Upper lobe of right lung (tissue), 1 donor: ENCODE results near the gene MLF2. TPM values are rescaled to one million over a fixed set of nuclear protein-coding genes. Genes with fewer than 3 reads are reported as not detected.

Source experiments
- ATAC-seq: fragments of 200-7000 bp; cut with Tn5 transposase; one replicate; pipeline ENCODE4 v1.9.1; 2020; ENCODE audit warnings: mild to moderate bottlenecking, moderate library complexity
- DNase-seq: peaks from one replicate; pipeline ENCODE4 v3.0.0-alpha.2; 2020
- H3K27ac ChIP-seq: fragments of 200-600 bp; one replicate; pipeline ENCODE4 v1.8.0; 2022
- H3K27me3 ChIP-seq: fragments of 200-600 bp; one replicate; pipeline ENCODE4 v1.8.0; 2022; ENCODE audit warnings: mild to moderate bottlenecking
- H3K36me3 ChIP-seq: fragments of 200-600 bp; one replicate; pipeline ENCODE4 v1.8.0; 2022
- H3K4me1 ChIP-seq: fragments of 200-600 bp; one replicate; pipeline ENCODE4 v1.8.0; 2022
- H3K4me3 ChIP-seq: fragments of 200-600 bp; one replicate; pipeline ENCODE4 v1.8.0; 2022; ENCODE audit warnings: mild to moderate bottlenecking
- H3K9me3 ChIP-seq: fragments of 200-600 bp; one replicate; pipeline ENCODE4 v1.8.0; 2022
- CTCF ChIP-seq: fragments of 200-600 bp; IDR thresholded peaks from one replicate; pipeline ENCODE4 v1.8.0; 2022; ENCODE audit warnings: antibody characterized with exemption
- intact Hi-C: fragments of 100-400 bp; cut with DNase I; formaldehyde crosslinking; loops from one replicate; pipeline ENCODE4 v1.11.0; 2022
- total RNA-seq: library from RNA; stranded (reverse); fragmentation: NEBNext Ultra II Directional; extraction: Animal tissue kit (Norgen Biotek cat#: 25700); gene quantifications from one replicate; pipeline ENCODE4 v1.2.1, GENCODE V29; 2021
- donor health status: DM: no; HTN: yes; CAD: no; lungs with severe emphysema.

Gene MLF2
- total RNA-seq, 1 donor from 2014 or later, result 118 TPM

GRCh38 chr12:6764011-6764828 lies 11.3 kb upstream of the MLF2 start:
- no peaks in the 10 kb centered on the region for H3K27me3 ChIP-seq
- peak; percentile 87 for ATAC-seq
- no peak for TF ChIP-seq CTCF
- intact Hi-C loops, result no loop called here
- H3K4me1 ChIP-seq, result peaks cover 33% of the 10 kb centered on the region
- H3K27ac ChIP-seq, result peak overlapping the region; percentile 80
- no peaks in the 10 kb centered on the region for H3K9me3 ChIP-seq
- H3K4me3 ChIP-seq, result peak overlapping the region; percentile 75
- DNase-seq, result peak; percentile 95
- no peaks in the 10 kb centered on the region for H3K36me3 ChIP-seq

- H3K4me1 ChIP-seq, result peaks cover 27% of the 10 kb centered on the region
- ATAC-seq, result no peak
- peak overlapping the region; percentile 79 for H3K27ac ChIP-seq
- H3K4me3 ChIP-seq, result peak overlapping the region; percentile 75
- intact Hi-C loops, result no loop called here
- DNase-seq, result no peak
- no peaks in the 10 kb centered on the region for H3K9me3 ChIP-seq
- no peak for TF ChIP-seq CTCF
- H3K36me3 ChIP-seq, result no peaks in the 10 kb centered on the region
- H3K27me3 ChIP-seq, result no peaks in the 10 kb centered on the region
These were observed 10.4 kb upstream of the MLF2 start for GRCh38 chr12:6763380-6763779.

- DNase-seq (no peak), ATAC-seq (no peak)
- no peaks in the 10 kb centered on the region for H3K27me3 ChIP-seq
- no peaks in the 10 kb centered on the region for H3K36me3 ChIP-seq
- peaks cover 10% of the 10 kb centered on the region for H3K4me1 ChIP-seq
- intact Hi-C loops, result no loop called here
- H3K4me3 ChIP-seq, result no peak overlapping the region
- no peaks in the 10 kb centered on the region for H3K9me3 ChIP-seq
- no peak overlapping the region for H3K27ac ChIP-seq
- TF ChIP-seq CTCF, result no peak
These were observed 6.8 kb upstream of the MLF2 start for GRCh38 chr12:6759741-6760140.

- Histone ChIP-seq H3K4me1 (peaks cover 10% of the 10 kb centered on the region), H3K36me3 (no peaks in the 10 kb centered on the region), H3K4me3 (no peak overlapping the region), H3K27me3 (no peaks in the 10 kb centered on the region), H3K9me3 (no peaks in the 10 kb centered on the region), H3K27ac (no peak overlapping the region)
- TF ChIP-seq CTCF, result no peak
- DNase-seq, result no peak
- intact Hi-C loops, result no loop called here
- no peak for ATAC-seq
These were observed 5.7 kb upstream of the MLF2 start for GRCh38 chr12:6758506-6759095.

GRCh38 chr12:6757028-6757690 lies 4.2 kb upstream of the MLF2 start:
- no peaks in the 10 kb centered on the region for H3K36me3 ChIP-seq
- no peak for TF ChIP-seq CTCF
- no peak for DNase-seq
- H3K9me3 ChIP-seq, result no peaks in the 10 kb centered on the region
- ATAC-seq, result no peak
- no peak overlapping the region for H3K27ac ChIP-seq
- intact Hi-C loops, result no loop called here
- H3K4me1 ChIP-seq, result peaks cover 8% of the 10 kb centered on the region
- H3K4me3 ChIP-seq, result no peak overlapping the region
- H3K27me3 ChIP-seq, result no peaks in the 10 kb centered on the region
